CD4-positive, alpha-beta memory T cell (primary cell): ENCODE results near the gene LRGUK. TPM values are rescaled to one million over a fixed set of nuclear protein-coding genes. Genes with fewer than 3 reads are reported as not detected.

Experiments
- CTCF ChIA-PET: fragments of 350-600 bp; sonication (Branson Sonifier 250); formaldehyde crosslinking; loops from one replicate; lab custom pipeline; 2021; ENCODE audit warnings: inconsistent platforms; ENCODE audit not compliant: partially characterized antibody; lab: Charles Lee
- POLR2A ChIA-PET: fragments of 350-600 bp; sonication (Branson Sonifier 250); formaldehyde crosslinking; loops from one replicate; lab custom pipeline; 2021; ENCODE audit not compliant: partially characterized antibody; lab: Charles Lee
- DNase-seq, 5 donors: peaks; one replicate each; pipeline versions ENCODE4 v3.0.0 to v3.0.0-alpha.2; 2020 to 2022; ENCODE audit warnings: mixed read lengths in 1 of 5
- H3K27ac ChIP-seq: one replicate; pipeline ENCODE4 v1.7.0; 2013; ENCODE audit warnings: low read depth, low read length
- H3K27me3 ChIP-seq: 2 replicates; pipeline ENCODE4 v1.7.0; 2013; ENCODE audit warnings: mild to moderate bottlenecking, low read length, moderate library complexity; ENCODE audit not compliant: insufficient read depth
- H3K36me3 ChIP-seq: 2 replicates; pipeline ENCODE4 v1.7.0; 2013; ENCODE audit warnings: mild to moderate bottlenecking, low read length, moderate library complexity; ENCODE audit not compliant: insufficient read depth
- H3K4me1 ChIP-seq: 2 replicates; pipeline ENCODE4 v1.7.0; 2013; ENCODE audit warnings: mild to moderate bottlenecking, low read length, moderate library complexity; ENCODE audit not compliant: insufficient read depth
- H3K4me3 ChIP-seq, 2 donors: one replicate each; pipeline ENCODE4 v1.7.0; 2013; ENCODE audit warnings: low read length in 2 of 2, mild to moderate bottlenecking in 1 of 2
- H3K9me3 ChIP-seq, 2 donors: one replicate each; pipeline ENCODE4 v1.7.0; 2013; ENCODE audit warnings: low read length in 2 of 2, control low read depth in 1 of 2; ENCODE audit not compliant: control insufficient read depth in 1 of 2
- H3K27ac Mint-ChIP-seq, 7 donors: one replicate each; pipeline ENCODE4 v1.8.0; 2020 to 2021; ENCODE audit warnings: mixed read lengths in 7 of 7, mild to moderate bottlenecking in 6 of 7, inconsistent platforms in 3 of 7, moderate library complexity in 3 of 7
- H3K27me3 Mint-ChIP-seq, 2 donors: one replicate each; pipeline ENCODE4 v1.8.0; 2020 to 2021; ENCODE audit warnings: mixed read lengths in 2 of 2
- H3K36me3 Mint-ChIP-seq, 2 donors: one replicate each; pipeline ENCODE4 v1.8.0; 2020 to 2021; ENCODE audit warnings: mixed read lengths in 2 of 2, inconsistent platforms in 1 of 2, mild to moderate bottlenecking in 1 of 2
- H3K4me1 Mint-ChIP-seq, 4 donors: one replicate each; pipeline ENCODE4 v1.8.0; 2020 to 2021; ENCODE audit warnings: mixed read lengths in 4 of 4, mild to moderate bottlenecking in 1 of 4
- H3K4me3 Mint-ChIP-seq, 8 donors: one replicate each; pipeline ENCODE4 v1.8.0; 2020 to 2021; ENCODE audit warnings: mixed read lengths in 8 of 8, mild to moderate bottlenecking in 7 of 8, moderate library complexity in 6 of 8, inconsistent platforms in 3 of 8
- H3K9me3 Mint-ChIP-seq, 8 donors: one replicate each; pipeline ENCODE4 v1.8.0; 2020 to 2021; ENCODE audit warnings: mixed read lengths in 8 of 8, mild to moderate bottlenecking in 5 of 8, inconsistent platforms in 3 of 8, moderate library complexity in 1 of 8
- intact Hi-C: fragments of 100-400 bp; cut with micrococcal nuclease; formaldehyde crosslinking; loops from one replicate; pipeline ENCODE4 v1.15.1; 2023
- polyA plus RNA-seq, 2 donors: library from polyadenylated mRNA; unstranded; fragments of 300-500 nt; fragmentation: Illumina TruSeq; gene quantifications; one replicate each; pipeline ENCODE4 v1.2.3, GENCODE V29; 2021
- total RNA-seq, 2 experiments: library from RNA; stranded (reverse); gene quantifications; one replicate each; pipeline ENCODE4 v1.2.3, GENCODE V29; 2021

Gene LRGUK
- total and polyA plus RNA-seq, 4 experiments from 2014 or later, result 0.38 to 0.55 TPM; not detected in 2

GRCh38 chr7:134245253-134245652 is 118.1 kb downstream of the LRGUK start:
- Histone ChIP-seq H3K4me3 (no peak overlapping the region), H3K9me3 (no peaks in the 10 kb centered on the region), H3K4me1 (no peaks in the 10 kb centered on the region), H3K27me3 (no peaks in the 10 kb centered on the region), H3K27ac (no peak overlapping the region), H3K36me3 (no peaks in the 10 kb centered on the region)
- no peaks in the 10 kb centered on the region for H3K4me1 Mint-ChIP-seq
- ChIA-PET POLR2A (no interaction called here), CTCF (no interaction called here)
- no peak overlapping the region for H3K4me3 Mint-ChIP-seq
- H3K36me3 Mint-ChIP-seq, result no peaks in the 10 kb centered on the region
- no peak for DNase-seq
- H3K27ac Mint-ChIP-seq, result no peak overlapping the region
- intact Hi-C loops, result no loop called here
- H3K9me3 Mint-ChIP-seq, result peaks cover 0 to 29% (median 18%) of the 10 kb centered on the region in 8 donors
- H3K27me3 Mint-ChIP-seq, result peaks cover 0 to 10% of the 10 kb centered on the region in 2 donors

- Histone ChIP-seq H3K36me3 (no peaks in the 10 kb centered on the region), H3K4me1 (no peaks in the 10 kb centered on the region), H3K27ac (no peak overlapping the region), H3K27me3 (no peaks in the 10 kb centered on the region), H3K9me3 (no peaks in the 10 kb centered on the region), H3K4me3 (no peak overlapping the region)
- Mint-ChIP-seq H3K9me3 (peaks cover 0 to 19% (median 9%) of the 10 kb centered on the region in 8 donors), H3K27ac (no peak overlapping the region), H3K4me3 (no peak overlapping the region), H3K4me1 (no peaks in the 10 kb centered on the region), H3K36me3 (no peaks in the 10 kb centered on the region), H3K27me3 (peaks cover 1 to 8% of the 10 kb centered on the region in 2 donors)
- DNase-seq, result no peak
- ChIA-PET CTCF (no interaction called here), POLR2A (no interaction called here)
- intact Hi-C loops, result no loop called here
Observed at GRCh38 chr7:134246347-134246746, 119.2 kb downstream of the LRGUK start.

GRCh38 chr7:134246761-134247160 is 119.6 kb downstream of the LRGUK start:
- ChIA-PET CTCF (no interaction called here), POLR2A (no interaction called here)
- H3K4me3 Mint-ChIP-seq, result no peak overlapping the region
- H3K27me3 Mint-ChIP-seq, result peaks cover 1 to 7% of the 10 kb centered on the region in 2 donors
- H3K4me1 Mint-ChIP-seq, result no peaks in the 10 kb centered on the region
- H3K36me3 Mint-ChIP-seq, result no peaks in the 10 kb centered on the region
- intact Hi-C loops, result no loop called here
- Histone ChIP-seq H3K9me3 (no peaks in the 10 kb centered on the region), H3K27me3 (no peaks in the 10 kb centered on the region), H3K27ac (no peak overlapping the region), H3K36me3 (no peaks in the 10 kb centered on the region), H3K4me1 (no peaks in the 10 kb centered on the region), H3K4me3 (no peak overlapping the region)
- no peak for DNase-seq
- H3K27ac Mint-ChIP-seq, result no peak overlapping the region
- H3K9me3 Mint-ChIP-seq, result peaks cover 0 to 16% (median 5%) of the 10 kb centered on the region in 8 donors

GRCh38 chr7:134248196-134248595 is 121.1 kb downstream of the LRGUK start:
- peaks cover 0 to 11% (median 2%) of the 10 kb centered on the region in 8 donors for H3K9me3 Mint-ChIP-seq
- H3K27ac Mint-ChIP-seq, result no peak overlapping the region
- no peaks in the 10 kb centered on the region for H3K36me3 Mint-ChIP-seq
- POLR2A ChIA-PET, result no interaction called here
- Histone ChIP-seq H3K4me1 (no peaks in the 10 kb centered on the region), H3K27me3 (no peaks in the 10 kb centered on the region), H3K27ac (no peak overlapping the region), H3K36me3 (no peaks in the 10 kb centered on the region), H3K9me3 (no peaks in the 10 kb centered on the region), H3K4me3 (no peak overlapping the region)
- no peak for DNase-seq
- H3K4me3 Mint-ChIP-seq, result no peak overlapping the region
- intact Hi-C loops, result no loop called here
- CTCF ChIA-PET, result no interaction called here
- no peaks in the 10 kb centered on the region for H3K4me1 Mint-ChIP-seq
- H3K27me3 Mint-ChIP-seq, result peaks cover 1 to 7% of the 10 kb centered on the region in 2 donors

- Mint-ChIP-seq H3K27me3 (peaks cover 2 to 5% of the 10 kb centered on the region in 2 donors), H3K4me1 (no peaks in the 10 kb centered on the region), H3K4me3 (no peak overlapping the region), H3K9me3 (peaks cover 0 to 5% (median under 1%) of the 10 kb centered on the region in 8 donors), H3K36me3 (no peaks in the 10 kb centered on the region), H3K27ac (no peak overlapping the region)
- intact Hi-C loops, result no loop called here
- Histone ChIP-seq H3K4me1 (no peaks in the 10 kb centered on the region), H3K27me3 (no peaks in the 10 kb centered on the region), H3K27ac (no peak overlapping the region), H3K36me3 (no peaks in the 10 kb centered on the region), H3K9me3 (no peaks in the 10 kb centered on the region), H3K4me3 (no peak overlapping the region)
- CTCF ChIA-PET, result no interaction called here
- POLR2A ChIA-PET, result no interaction called here
- DNase-seq, result no peak
Observed at GRCh38 chr7:134254311-134254710, 127.2 kb downstream of the LRGUK start.

GRCh38 chr7:134255814-134256213 is 128.7 kb downstream of the LRGUK start:
- no peak for DNase-seq
- no peak overlapping the region for H3K27ac ChIP-seq
- no peak overlapping the region for H3K4me3 ChIP-seq
- H3K36me3 ChIP-seq, result no peaks in the 10 kb centered on the region
- ChIA-PET POLR2A (no interaction called here), CTCF (interaction anchor here (0.7 kb wide), 1 partner anchor 165 kb away, joined by 4 read pairs; no protein-coding TSS in a partner anchor)
- no peaks in the 10 kb centered on the region for H3K27me3 ChIP-seq
- Mint-ChIP-seq H3K36me3 (no peaks in the 10 kb centered on the region), H3K9me3 (peaks cover 0 to 5% (median under 1%) of the 10 kb centered on the region in 8 donors), H3K27ac (no peak overlapping the region), H3K4me1 (no peaks in the 10 kb centered on the region), H3K27me3 (peaks cover 0 to 5% of the 10 kb centered on the region in 2 donors), H3K4me3 (no peak overlapping the region)
- no peaks in the 10 kb centered on the region for H3K9me3 ChIP-seq
- intact Hi-C loops, result no loop called here
- no peaks in the 10 kb centered on the region for H3K4me1 ChIP-seq

- peaks cover 5 to 19% (median 11%) of the 10 kb centered on the region in 8 donors for H3K9me3 Mint-ChIP-seq
- no peak overlapping the region for H3K4me3 Mint-ChIP-seq
- POLR2A ChIA-PET, result no interaction called here
- Histone ChIP-seq H3K9me3 (no peaks in the 10 kb centered on the region), H3K4me1 (no peaks in the 10 kb centered on the region), H3K27me3 (no peaks in the 10 kb centered on the region), H3K27ac (no peak overlapping the region), H3K36me3 (no peaks in the 10 kb centered on the region), H3K4me3 (no peak overlapping the region)
- H3K27ac Mint-ChIP-seq, result no peak overlapping the region
- no peaks in the 10 kb centered on the region for H3K36me3 Mint-ChIP-seq
- intact Hi-C loops, result no loop called here
- H3K27me3 Mint-ChIP-seq, result peaks cover 0 to 5% of the 10 kb centered on the region in 2 donors
- CTCF ChIA-PET, result no interaction called here
- DNase-seq, result no peak
- no peaks in the 10 kb centered on the region for H3K4me1 Mint-ChIP-seq
Observed at GRCh38 chr7:134262322-134262721, 135.2 kb downstream of the LRGUK start.

- Mint-ChIP-seq H3K36me3 (no peaks in the 10 kb centered on the region), H3K9me3 (no peaks in the 10 kb centered on the region), H3K4me1 (peaks cover 0 to 4% (median 1%) of the 10 kb centered on the region in 4 donors), H3K27ac (no peak overlapping the region), H3K27me3 (peaks cover 18 to 19% of the 10 kb centered on the region in 2 donors), H3K4me3 (no peak overlapping the region)
- intact Hi-C loops, result no loop called here
- Histone ChIP-seq H3K27me3 (no peaks in the 10 kb centered on the region), H3K4me1 (no peaks in the 10 kb centered on the region), H3K36me3 (no peaks in the 10 kb centered on the region), H3K4me3 (no peak overlapping the region), H3K27ac (no peak overlapping the region), H3K9me3 (no peaks in the 10 kb centered on the region)
- POLR2A ChIA-PET, result no interaction called here
- no peak for DNase-seq
- CTCF ChIA-PET, result no interaction called here
Observed at GRCh38 chr7:134276951-134277350, 149.8 kb downstream of the LRGUK start.
